ENCODE data around the gene INTS12. TPM values are rescaled to one million over a fixed set of nuclear protein-coding genes. Genes with fewer than 3 reads are reported as not detected.

Gene INTS12
- total and polyA plus RNA-seq, 2 of the 8 experiments (the other 6 are each of a cell fraction or from before 2014, with no cell fraction given): 12.3 to 14.1 TPM

DNA sequence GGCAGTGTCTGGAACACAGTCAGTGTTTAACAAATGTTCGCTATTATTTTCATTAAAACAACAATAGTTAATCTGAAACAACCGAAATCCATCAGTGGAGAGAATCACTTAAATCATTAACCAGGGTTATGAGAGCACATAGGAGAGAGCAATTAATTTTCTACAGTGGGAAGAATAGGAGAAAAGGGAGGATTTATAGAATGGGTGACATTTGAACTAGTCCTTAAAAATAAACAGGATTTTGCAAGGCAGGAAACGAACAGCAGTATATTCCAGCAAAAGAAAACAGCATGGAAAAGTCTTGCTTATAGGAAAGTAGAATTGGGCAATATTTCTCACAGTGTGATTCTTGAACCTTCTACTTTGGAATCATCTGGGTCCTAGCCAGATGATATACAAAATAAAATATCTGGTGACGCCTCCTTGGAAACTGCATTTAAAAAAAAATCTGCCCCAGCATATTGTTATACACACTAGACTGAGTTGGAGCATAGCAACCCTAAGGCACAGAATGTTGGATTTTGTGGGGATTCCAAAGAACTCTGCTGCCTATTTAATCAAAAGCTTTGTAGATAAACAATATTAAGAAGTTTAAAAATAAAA, 56.1 kb downstream of the INTS12 start:
- Histone ChIP-seq H3K4me1 (replicated peaks in 1 of 4; ENCODE audit: control insufficient read depth in 3 of 4, insufficient read depth in 4 of 4, low read length in 3 of 4) (no peaks in the 10 kb centered on the region), H4K8ac (ENCODE audit: extremely low read depth, insufficient read depth, low read length) (no peak overlapping the region), H3K18ac (ENCODE audit: extremely low read depth, low read length) (no peak overlapping the region), H2BK20ac (ENCODE audit: low read length) (no peak overlapping the region), H3K79me1 (ENCODE audit: low read depth, low read length) (no peaks in the 10 kb centered on the region), H3K4ac (replicated peaks; ENCODE audit: insufficient read length, low read depth, low read length) (no peak overlapping the region), H2BK15ac (ENCODE audit: low read length) (no peak overlapping the region), H4K20me1 (replicated peaks in 1 of 2; ENCODE audit: control insufficient read depth in 1 of 2, insufficient read depth in 2 of 2, low read length in 2 of 2) (no peaks in the 10 kb centered on the region), H2AFZ (ENCODE audit: low read length) (no peak overlapping the region), H3K9ac (replicated peaks in 1 of 4; ENCODE audit: extremely low read depth in 1 of 4, low read depth in 3 of 4, low read length in 3 of 4) (no peak overlapping the region), H2BK5ac (ENCODE audit: low read depth, low read length) (no peak overlapping the region), H4K91ac (replicated peaks; ENCODE audit: insufficient read length, low read length) (no peak overlapping the region), H2BK120ac (replicated peaks; ENCODE audit: low read depth, low read length) (no peak overlapping the region), H3K14ac (ENCODE audit: insufficient read length) (no peak overlapping the region), H2AK5ac (ENCODE audit: low read depth, low read length) (no peak overlapping the region), H3K9me3 (ENCODE audit: insufficient read depth in 2 of 2, low read depth in 1 of 2, low read length in 1 of 2) (no peaks in the 10 kb centered on the region), H3K23me2 (ENCODE audit: low read depth, low read length) (no peaks in the 10 kb centered on the region), H3K36me3 (ENCODE audit: control insufficient read depth in 2 of 4, insufficient read depth in 4 of 4, low read length in 3 of 4) (no peaks in the 10 kb centered on the region), H3K4me2 (ENCODE audit: insufficient read depth in 1 of 2, low read depth in 2 of 2, low read length in 2 of 2) (no peak overlapping the region), H3K27ac (ENCODE audit: low read depth, low read length) (no peak overlapping the region), H3K56ac (replicated peaks; ENCODE audit: insufficient read length, low read depth, low read length) (no peak overlapping the region), H3K23ac (ENCODE audit: insufficient read length) (no peak overlapping the region), H3K79me2 (ENCODE audit: control insufficient read depth in 1 of 2, insufficient read depth in 2 of 2, low read length in 2 of 2) (no peaks in the 10 kb centered on the region), H4K5ac (ENCODE audit: insufficient read length, low read depth, low read length) (no peak overlapping the region), H3K27me3 (replicated peaks in 1 of 4; ENCODE audit: control insufficient read depth in 3 of 4, extremely low read depth in 1 of 4, insufficient read depth in 3 of 4, low read length in 3 of 4) (no peaks in the 10 kb centered on the region), H3K4me3 (ENCODE audit: extremely low read depth in 1 of 4, insufficient read depth in 2 of 4, low read depth in 3 of 4, low read length in 4 of 4) (no peak overlapping the region), H2BK12ac (ENCODE audit: low read depth, low read length) (no peak overlapping the region)
- 88% methylated on average over 4 of the region's 4 CpGs; no CpG with 5 or more reads in 1 of the 2 experiments for WGBS, 2 experiments (ENCODE audit: extremely low coverage in 1 of 2, insufficient coverage in 1 of 2, insufficient read length in 1 of 2, insufficient replicate concordance in 2 of 2, low coverage in 1 of 2, low lambda C conversion rate in 2 of 2, missing lambda C conversion rate in 1 of 2)
- ChIA-PET CTCF (ENCODE audit: partially characterized antibody) (interaction anchor here (1.3 to 1.7 kb wide), 3 partner anchors 11 to 57 kb away, joined by 3 to 6 read pairs (median 3); no protein-coding TSS in a partner anchor), POLR2A (ENCODE audit: partially characterized antibody) (no interaction called here)
- FAIRE-seq: no peak
- no peak for DNase-seq (ENCODE audit: low read depth in 1 of 2, low spot score in 2 of 2)
- TF ChIP-seq MAFK (IDR thresholded peaks at IDR 0.05; ENCODE audit: low read depth, low read length) (no peak), TBP (IDR thresholded peaks at IDR 0.05; ENCODE audit: low read depth, low read length) (no peak), CREB1 (IDR thresholded peaks at IDR 0.05) (no peak), POLR2A (IDR thresholded peaks at IDR 0.05; ENCODE audit: control extremely low read depth in 1 of 2, low read depth in 2 of 2, low read length in 2 of 2) (no peak), SIRT6 (IDR thresholded peaks at IDR 0.05; ENCODE audit: low read length) (no peak), TAF7 (optimal IDR thresholded peaks at IDR 0.05; ENCODE audit: borderline replicate concordance, low read depth, low read length) (no peak), RBBP5 (IDR thresholded peaks at IDR 0.05; ENCODE audit: borderline replicate concordance, low read depth, low read length) (no peak), PHF8 (conservative IDR thresholded peaks at IDR 0.05; ENCODE audit: low read depth, low read length) (no peak), EGR1 (IDR thresholded peaks at IDR 0.05; ENCODE audit: borderline replicate concordance, low read depth, low read length) (no peak), JUND (IDR thresholded peaks at IDR 0.05; ENCODE audit: low read length) (no peak), CBX5 (IDR thresholded peaks at IDR 0.05; ENCODE audit: low read depth, low read length) (no peak), CEBPB (IDR thresholded peaks at IDR 0.05; ENCODE audit: low read depth, low read length) (no peak), RAD21 (IDR thresholded peaks at IDR 0.05 in 1 of 2, conservative IDR thresholded peaks at IDR 0.05 in 1 of 2; ENCODE audit: low read depth in 2 of 2, low read length in 2 of 2) (no peak), CHD2 (IDR thresholded peaks at IDR 0.05; ENCODE audit: low read length) (no peak), NRF1 (IDR thresholded peaks at IDR 0.05; ENCODE audit: low read depth, low read length) (no peak), KDM1A (IDR thresholded peaks at IDR 0.05; ENCODE audit: borderline replicate concordance, low read length) (no peak)
